K562 (cell line): ENCODE measurements around the gene ARHGAP42. TPM values are rescaled to one million over a fixed set of nuclear protein-coding genes. Genes with fewer than 3 reads are reported as not detected.

Experiments used
- ATAC-seq: fragments of 200-7000 bp; cut with Tn5 transposase; 3 replicates; pipeline ENCODE4 v1.9.1; 2020; ENCODE audit warnings: moderate library complexity
- BruUV-seq: library from RNA; stranded (reverse); fragments of 400-500 nt; replicated peaks from 2 replicates; lab custom pipeline; 2021; lab: Mats Ljungman, UMichigan
- CTCF ChIA-PET: fragments of 300-600 bp; formaldehyde crosslinking; extraction: SDS; loops from one replicate; lab custom pipeline; 2021; ENCODE audit warnings: low intra/inter-chr PET ratio; lab: Yijun Ruan, JAX
- POLR2A ChIA-PET: fragments of 300-600, 350-650 bp; sonication (Branson Sonifier 250); formaldehyde crosslinking; extraction: SDS; loops from one replicate; lab custom pipeline; 2021; ENCODE audit warnings: antibody characterized with exemption, inconsistent platforms; lab: Yijun Ruan, JAX
- DNase-seq, 4 experiments: peaks; one replicate each; pipeline versions ENCODE4 v3.0.0 to v3.0.0-alpha.2; 2011 to 2018; ENCODE audit warnings: low spot score in 3 of 4, mixed read lengths in 3 of 4; ENCODE audit errors: extremely low read depth in 1 of 4
- FAIRE-seq: peaks from 2 replicates; lab custom pipeline; 2011; peaks lifted over from hg19 to GRCh38; lab: Jason Lieb, UNC
- H2AFZ ChIP-seq: 2 replicates; pipeline ENCODE4 v1.6.0; 2011; ENCODE audit warnings: low read depth, low read length, control low read depth, inconsistent platforms
- H3K27ac ChIP-seq: fragments of 200-600 bp; 3 replicates; pipeline ENCODE4 v1.8.0; 2011; ENCODE audit warnings: low read depth, mild to moderate bottlenecking, control low read depth, inconsistent platforms, low read length, moderate library complexity, mixed read lengths; ENCODE audit errors: extremely low read depth
- H3K27me3 ChIP-seq, 2 experiments: fragments of 300-600 bp in 1 of 2; 2 replicates in 1 of 2; 3 replicates in 1 of 2; pipeline versions ENCODE4 v1.6.0 to v1.8.0; 2011; ENCODE audit warnings: inconsistent platforms in 2 of 2, low read length in 2 of 2, mild to moderate bottlenecking in 1 of 2, mixed read lengths in 1 of 2, moderate library complexity in 1 of 2; ENCODE audit not compliant: control insufficient read depth in 2 of 2, insufficient read depth in 2 of 2
- H3K36me3 ChIP-seq: fragments of 300-600 bp; 3 replicates; pipeline ENCODE4 v1.8.0; 2011; ENCODE audit warnings: mild to moderate bottlenecking, low read length, inconsistent platforms; ENCODE audit not compliant: control insufficient read depth, insufficient read depth
- H3K4me1 ChIP-seq, 2 experiments: fragments of 200-600 bp in 1 of 2; replicated peaks in 1 of 2; 2 replicates in 1 of 2; 3 replicates in 1 of 2; pipeline versions ENCODE4 v1.5.1 to v1.8.0; 2011; ENCODE audit warnings: inconsistent platforms in 2 of 2, low read length in 2 of 2, mild to moderate bottlenecking in 1 of 2, mixed read lengths in 1 of 2, moderate library complexity in 1 of 2; ENCODE audit not compliant: control insufficient read depth in 2 of 2, insufficient read depth in 2 of 2
- H3K4me2 ChIP-seq: 2 replicates; pipeline ENCODE4 v1.6.1; 2011; ENCODE audit warnings: low read length, control low read depth, inconsistent platforms, mixed read lengths; ENCODE audit not compliant: insufficient read depth
- H3K4me3 ChIP-seq: fragments of 200-600 bp; sonication (generic), shearing (Covaris generic); 2 replicates; pipeline ENCODE4 v1.5.1; 2016; ENCODE audit warnings: control low read depth, inconsistent platforms
- H3K79me2 ChIP-seq: fragments of 200-600 bp; 3 replicates; pipeline ENCODE4 v1.8.0; 2011; ENCODE audit warnings: low read length, inconsistent platforms; ENCODE audit not compliant: control insufficient read depth, insufficient read depth
- H3K9ac ChIP-seq, 2 experiments: 2 replicates each; pipeline versions ENCODE4 v1.6.0 to v1.6.1; 2011; ENCODE audit warnings: low read depth in 2 of 2, low read length in 2 of 2, control low read depth in 1 of 2, inconsistent platforms in 1 of 2, mild to moderate bottlenecking in 1 of 2, mixed read lengths in 1 of 2; ENCODE audit not compliant: insufficient read depth in 1 of 2
- H3K9me1 ChIP-seq: one replicate; pipeline ENCODE4 v1.6.0; 2011; ENCODE audit warnings: inconsistent platforms, mild to moderate bottlenecking, low read length, moderate library complexity; ENCODE audit not compliant: control insufficient read depth, insufficient read depth
- H3K9me3 ChIP-seq: replicated peaks from 2 replicates; pipeline ENCODE4 v1.5.1; 2011; ENCODE audit warnings: low read depth, low read length, inconsistent platforms; ENCODE audit not compliant: control insufficient read depth, insufficient read depth
- H4K20me1 ChIP-seq: replicated peaks from 2 replicates; pipeline ENCODE4 v1.6.1; 2011; ENCODE audit warnings: low read length, inconsistent platforms, mixed read lengths; ENCODE audit not compliant: control insufficient read depth, insufficient read depth
- BRF1 ChIP-seq: IDR thresholded peaks from 3 replicates; pipeline ENCODE4 v1.6.1; 2011; ENCODE audit warnings: borderline replicate concordance, mild to moderate bottlenecking; ENCODE audit not compliant: insufficient read length; ENCODE audit errors: extremely low read depth
- CBX2 ChIP-seq: fragments of 200-600 bp; sonication (generic); IDR thresholded peaks from one replicate; pipeline ENCODE4 v1.6.1; 2012; ENCODE audit warnings: mild to moderate bottlenecking, low read length, inconsistent platforms; ENCODE audit not compliant: insufficient read depth, poor library complexity, severe bottlenecking
- E2F1 ChIP-seq: sonication (generic); formaldehyde crosslinking; IDR thresholded peaks from 2 replicates; pipeline ENCODE4 v1.8.1; 2023; ENCODE audit warnings: mild to moderate bottlenecking, missing genetic modification reagents, moderate library complexity
- IRF2 ChIP-seq: sonication (generic); formaldehyde crosslinking; IDR thresholded peaks from 2 replicates; pipeline ENCODE4 v1.8.1; 2022; ENCODE audit warnings: mild to moderate bottlenecking, missing genetic modification reagents
- POLR3A ChIP-seq: IDR thresholded peaks from 2 replicates; pipeline ENCODE4 v1.6.1; 2011; ENCODE audit warnings: borderline replicate concordance, mild to moderate bottlenecking, moderate library complexity; ENCODE audit not compliant: insufficient read length, insufficient read depth; ENCODE audit errors: extremely low read depth
- SETDB1 ChIP-seq: IDR thresholded peaks from one replicate; pipeline ENCODE4 v1.6.1; 2012; ENCODE audit warnings: low read length, control low read depth, inconsistent platforms
- SMARCA4 ChIP-seq: fragments of 450-650 bp; IDR thresholded peaks from 2 replicates; pipeline ENCODE4 v1.6.1; 2016
- TGIF2 ChIP-seq: sonication (generic); formaldehyde crosslinking; IDR thresholded peaks from 2 replicates; pipeline ENCODE4 v1.8.1; 2022; ENCODE audit warnings: mild to moderate bottlenecking, missing genetic modification reagents, moderate library complexity
- YBX1 ChIP-seq: fragments of 450-650 bp; IDR thresholded peaks from 2 replicates; pipeline ENCODE4 v1.7.1; 2016; ENCODE audit warnings: mild to moderate bottlenecking
- ZNF444 ChIP-seq: fragments of 250-450 bp; sonication (Bioruptor Pico); IDR thresholded peaks from 2 replicates; pipeline ENCODE4 v1.4.0; 2020; ENCODE audit warnings: mild to moderate bottlenecking, moderate library complexity
- WGBS: fragments of 100-300 bp; shearing (Covaris generic); methylation state at CpG from one replicate; pipeline ENCODE4 v1.1.6; 2016; ENCODE audit warnings: low coverage, mixed read lengths; ENCODE audit not compliant: insufficient coverage; ENCODE audit errors: missing lambda C conversion rate; 5-methylcytosine and 5-hydroxymethylcytosine counted together
- in situ Hi-C: fragments of 300-500 bp; cut with MboI; formaldehyde crosslinking; loops from 4 replicates; pipeline ENCODE4 v1.15.0; 2018; ENCODE audit warnings: inconsistent platforms, mixed read lengths
- intact Hi-C: fragments of 100-400 bp; cut with micrococcal nuclease; formaldehyde crosslinking; loops from 2 replicates; pipeline ENCODE4 v1.14.2; 2022
- polyA plus RNA-seq, 8 experiments: library from polyadenylated mRNA; depleted of rRNA in 4 of 8; stranded (reverse) in 5 of 8; unstranded in 3 of 8; fragments of >200 nt; fragmentation: Nextera tagmentation in 2 of 8; fragmentation: Illumina TruSeq in 1 of 8; extraction: Ambion mirVana in 2 of 8; extraction: Trizol in 1 of 8; gene quantifications; 2 replicates each; pipeline versions ENCODE4 v1.2.1 to v1.2.3, GENCODE V29; 2011 to 2014; ENCODE audit warnings: inconsistent platforms in 1 of 8, missing spikeins in 1 of 8
- total RNA-seq, 7 experiments: library from RNA; depleted of rRNA in 6 of 7; stranded (reverse); fragments of >200 nt in 6 of 7; fragmentation: Illumina TruSeq in 2 of 7; extraction: Trizol in 2 of 7; gene quantifications; 2 replicates each; pipeline versions ENCODE4 v1.2.1 to v1.2.3, GENCODE V29; 2011 to 2021; ENCODE audit warnings: low replicate concordance in 1 of 7
- TF ChIP-seq, protein P1 (sequence below): sonication (generic); formaldehyde crosslinking; IDR thresholded peaks from 2 replicates; pipeline ENCODE4 v1.8.1; 2023; ENCODE audit warnings: mild to moderate bottlenecking, missing genetic modification reagents

ARHGAP42 gene
- total and polyA plus RNA-seq, 9 of the 15 experiments (the other 6 are each of a cell fraction or from before 2014, with no cell fraction given), result 0.95 to 6.1 (median 2.4) TPM

DNA sequence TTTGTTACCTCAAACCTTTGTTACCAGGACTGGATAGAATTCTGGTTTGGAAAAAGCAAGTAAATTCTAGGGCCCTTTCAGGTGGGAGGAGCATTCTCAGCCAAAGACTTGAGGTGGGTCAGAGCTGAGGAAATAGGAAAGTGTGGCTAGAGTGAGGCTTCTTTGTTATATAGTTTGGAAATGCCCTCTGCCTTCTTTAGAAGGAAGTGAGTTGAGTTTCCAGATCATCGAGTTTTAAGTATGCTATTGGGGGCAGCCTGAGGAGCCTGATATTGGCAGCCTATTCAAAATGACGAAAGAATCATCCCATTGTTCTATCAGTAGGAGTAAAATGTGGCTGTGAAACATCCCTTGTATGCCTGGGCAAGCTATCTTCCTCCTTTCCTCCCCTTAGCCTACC lies 134.1 kb downstream of the ARHGAP42 start:
- no peak for FAIRE-seq
- Histone ChIP-seq H3K9me3 (no peaks in the 10 kb centered on the region), H3K27ac (no peak overlapping the region), H3K4me3 (no peak overlapping the region), H3K4me2 (no peak overlapping the region), H3K36me3 (no peaks in the 10 kb centered on the region), H3K27me3 (no peaks in the 10 kb centered on the region), H2AFZ (no peak overlapping the region), H3K9ac (no peak overlapping the region), H3K9me1 (no peaks in the 10 kb centered on the region), H3K79me2 (no peaks in the 10 kb centered on the region), H3K4me1 (no peaks in the 10 kb centered on the region), H4K20me1 (no peaks in the 10 kb centered on the region)
- TF ChIP-seq SETDB1, result no peak
- TF ChIP-seq BRF1, result no peak
- no peak for TF ChIP-seq TGIF2 (CRISPR knock-in tag)
- no peak for TF ChIP-seq IRF2
- CTCF ChIA-PET, result no interaction called here
- no peak for DNase-seq
- ATAC-seq, result no peak
- in situ Hi-C loops (no loop called here), intact Hi-C loops (no loop called here)
- WGBS, result 21% methylated on average over 2 of the region's 2 CpGs
- POLR2A ChIA-PET, result no interaction called here
- no TSS peak for BruUV-seq

DNA sequence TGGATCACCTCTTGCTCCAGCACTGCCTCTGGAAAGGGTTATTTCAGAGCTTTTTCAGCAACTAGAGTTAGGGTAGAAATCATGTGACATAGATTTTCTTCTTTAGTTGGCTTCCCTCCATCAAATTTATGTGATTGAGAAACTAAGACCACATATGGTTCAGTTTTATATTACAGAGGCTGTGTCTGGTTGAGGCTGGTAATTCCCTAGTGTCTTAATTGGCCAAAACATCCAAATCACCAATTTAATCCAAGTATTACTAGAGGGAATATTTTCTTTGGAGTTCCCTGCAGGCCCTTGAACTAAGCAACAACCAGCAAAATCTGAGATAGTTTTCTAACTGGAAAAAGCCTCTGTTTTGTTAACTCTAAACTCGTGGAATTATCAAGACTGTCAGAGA lies 136.3 kb downstream of the ARHGAP42 start:
- intact Hi-C loops, result no loop called here
- POLR2A ChIA-PET, result no interaction called here
- Histone ChIP-seq H3K27ac (no peak overlapping the region), H3K4me3 (no peak overlapping the region), H3K27me3 (no peaks in the 10 kb centered on the region), H3K79me2 (no peaks in the 10 kb centered on the region), H3K9ac (no peak overlapping the region), H3K4me1 (no peaks in the 10 kb centered on the region), H3K9me1 (no peaks in the 10 kb centered on the region), H3K9me3 (no peaks in the 10 kb centered on the region), H2AFZ (no peak overlapping the region), H3K36me3 (no peaks in the 10 kb centered on the region), H3K4me2 (no peak overlapping the region), H4K20me1 (no peaks in the 10 kb centered on the region)
- CTCF ChIA-PET, result no interaction called here
- 9% methylated on average over 1 of the region's 1 CpG for WGBS
- no peak for ATAC-seq
- no peak for DNase-seq
- no TSS peak for BruUV-seq
- in situ Hi-C loops, result no loop called here
- no peak for FAIRE-seq
- TF ChIP-seq CBX2, result no peak
- no peak for TF ChIP-seq E2F1 (CRISPR knock-in tag)
- no peak for TF ChIP-seq POLR3A
- TF ChIP-seq SMARCA4, result no peak
- no peak for TF ChIP-seq YBX1
- TF ChIP-seq IRF2, result no peak
- TF ChIP-seq, protein P1, sequence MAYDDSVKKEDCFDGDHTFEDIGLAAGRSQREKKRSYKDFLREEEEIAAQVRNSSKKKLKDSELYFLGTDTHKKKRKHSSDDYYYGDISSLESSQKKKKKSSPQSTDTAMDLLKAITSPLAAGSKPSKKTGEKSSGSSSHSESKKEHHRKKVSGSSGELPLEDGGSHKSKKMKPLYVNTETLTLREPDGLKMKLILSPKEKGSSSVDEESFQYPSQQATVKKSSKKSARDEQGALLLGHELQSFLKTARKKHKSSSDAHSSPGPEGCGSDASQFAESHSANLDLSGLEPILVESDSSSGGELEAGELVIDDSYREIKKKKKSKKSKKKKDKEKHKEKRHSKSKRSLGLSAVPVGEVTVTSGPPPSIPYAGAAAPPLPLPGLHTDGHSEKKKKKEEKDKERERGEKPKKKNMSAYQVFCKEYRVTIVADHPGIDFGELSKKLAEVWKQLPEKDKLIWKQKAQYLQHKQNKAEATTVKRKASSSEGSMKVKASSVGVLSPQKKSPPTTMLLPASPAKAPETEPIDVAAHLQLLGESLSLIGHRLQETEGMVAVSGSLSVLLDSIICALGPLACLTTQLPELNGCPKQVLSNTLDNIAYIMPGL (CRISPR knock-in tag), result no peak
- no peak for TF ChIP-seq ZNF444 (CRISPR knock-in tag)
